ENCODE results near the gene SDR42E1. TPM values are rescaled to one million over a fixed set of nuclear protein-coding genes. Genes with fewer than 3 reads are reported as not detected.

The SDR42E1 gene
- total and polyA plus RNA-seq, 2 of the 8 experiments (the other 6 are each of a cell fraction or from before 2014, with no cell fraction given): 0.03 TPM; not detected in 1

GRCh38 chr16:81945665-81946064, 65.6 kb downstream of the SDR42E1 start:
- FAIRE-seq: no peak
- Histone ChIP-seq H3K9me3 (ENCODE audit: insufficient read depth in 2 of 2, low read depth in 1 of 2, low read length in 1 of 2) (no peaks in the 10 kb centered on the region), H3K79me1 (ENCODE audit: low read depth, low read length) (no peaks in the 10 kb centered on the region), H4K5ac (ENCODE audit: insufficient read length, low read depth, low read length) (no peak overlapping the region), H3K4me1 (replicated peaks in 1 of 4; ENCODE audit: control insufficient read depth in 3 of 4, insufficient read depth in 4 of 4, low read length in 3 of 4) (peaks cover 2 to 17% (median 11%) of the 10 kb centered on the region in 4 experiments; a peak in 5 of 7 replicates), H3K79me2 (ENCODE audit: control insufficient read depth in 1 of 2, insufficient read depth in 2 of 2, low read length in 2 of 2) (no peaks in the 10 kb centered on the region), H2BK5ac (ENCODE audit: low read depth, low read length) (no peak overlapping the region), H2BK15ac (ENCODE audit: low read length) (no peak overlapping the region), H4K91ac (replicated peaks; ENCODE audit: insufficient read length, low read length) (no peak overlapping the region), H3K36me3 (ENCODE audit: control insufficient read depth in 2 of 4, insufficient read depth in 4 of 4, low read length in 3 of 4) (no peaks in the 10 kb centered on the region), H4K8ac (ENCODE audit: extremely low read depth, insufficient read depth, low read length) (no peak overlapping the region), H2BK20ac (ENCODE audit: low read length) (no peak overlapping the region), H2AK5ac (ENCODE audit: low read depth, low read length) (no peak overlapping the region), H4K20me1 (replicated peaks in 1 of 2; ENCODE audit: control insufficient read depth in 1 of 2, insufficient read depth in 2 of 2, low read length in 2 of 2) (no peaks in the 10 kb centered on the region), H3K14ac (ENCODE audit: insufficient read length) (no peak overlapping the region), H2AFZ (ENCODE audit: low read length) (no peak overlapping the region), H3K23me2 (ENCODE audit: low read depth, low read length) (no peaks in the 10 kb centered on the region), H2BK120ac (replicated peaks; ENCODE audit: low read depth, low read length) (no peak overlapping the region), H3K4me3 (ENCODE audit: extremely low read depth in 1 of 4, insufficient read depth in 2 of 4, low read depth in 3 of 4, low read length in 4 of 4) (no peak overlapping the region), H3K27ac (ENCODE audit: low read depth, low read length) (no peak overlapping the region), H3K27me3 (replicated peaks in 1 of 4; ENCODE audit: control insufficient read depth in 3 of 4, extremely low read depth in 1 of 4, insufficient read depth in 3 of 4, low read length in 3 of 4) (peaks cover 0 to 2% (median 0%) of the 10 kb centered on the region in 4 experiments; a peak in 1 of 7 replicates), H3K23ac (ENCODE audit: insufficient read length) (no peak overlapping the region), H2BK12ac (ENCODE audit: low read depth, low read length) (no peak overlapping the region), H3K4ac (replicated peaks; ENCODE audit: insufficient read length, low read depth, low read length) (no peak overlapping the region), H3K56ac (replicated peaks; ENCODE audit: insufficient read length, low read depth, low read length) (no peak overlapping the region), H3K18ac (ENCODE audit: extremely low read depth, low read length) (no peak overlapping the region), H3K4me2 (ENCODE audit: insufficient read depth in 1 of 2, low read depth in 2 of 2, low read length in 2 of 2) (no peak overlapping the region), H3K9ac (replicated peaks in 1 of 4; ENCODE audit: extremely low read depth in 1 of 4, low read depth in 3 of 4, low read length in 3 of 4) (no peak overlapping the region)
- DNase-seq (ENCODE audit: low read depth in 1 of 2, low spot score in 2 of 2): no peak
- 94% methylated on average over 1 of the region's 1 CpG; no CpG with 5 or more reads in 1 of the 2 experiments for WGBS, 2 experiments (ENCODE audit: extremely low coverage in 1 of 2, insufficient coverage in 1 of 2, insufficient read length in 1 of 2, insufficient replicate concordance in 2 of 2, low coverage in 1 of 2, low lambda C conversion rate in 2 of 2, missing lambda C conversion rate in 1 of 2)
- ChIA-PET CTCF (ENCODE audit: partially characterized antibody) (interaction anchor here (0.9 to 2.0 kb wide), 2 partner anchors 12 to 86 kb away, joined by 3 to 8 read pairs; no protein-coding TSS in a partner anchor), POLR2A (ENCODE audit: partially characterized antibody) (no interaction called here)
- TF ChIP-seq ATF3 (IDR thresholded peaks at IDR 0.05; ENCODE audit: insufficient read depth, low read depth, low read length): no peak
- TF ChIP-seq CBX5 (IDR thresholded peaks at IDR 0.05; ENCODE audit: low read depth, low read length): no peak
- no peak for TF ChIP-seq TCF12 (IDR thresholded peaks at IDR 0.05; ENCODE audit: low read depth, low read length)
- no peak for TF ChIP-seq SP4 (IDR thresholded peaks at IDR 0.05; ENCODE audit: low read length)
- TF ChIP-seq ASH2L (IDR thresholded peaks at IDR 0.05; ENCODE audit: low read length): no peak
- TF ChIP-seq RXRA (IDR thresholded peaks at IDR 0.05; ENCODE audit: insufficient read depth, low read depth, low read length): no peak

Data from H1 (cell line).